BLaER1 treated with 17β-estradiol and CSF1 and Interleukin-3, amounts not matched to agents 10 nM and 100 nM (cell line): Measurements from ENCODE around the gene LY6G6C.

ENCODE experiments used
- H3K27ac ChIP-seq, 11 experiments: shearing (Covaris generic); formaldehyde crosslinking; 2 replicates each; pipeline ENCODE4 v1.8.1; 2022
- H3K27me3 ChIP-seq, 11 experiments: shearing (Covaris generic); formaldehyde crosslinking; 2 replicates each; pipeline ENCODE4 v1.8.1; 2022
- H3K36me3 ChIP-seq, 11 experiments: shearing (Covaris generic); formaldehyde crosslinking; 2 replicates each; pipeline ENCODE4 v1.8.1; 2022
- H3K4me1 ChIP-seq, 10 experiments: shearing (Covaris generic); formaldehyde crosslinking; 2 replicates each; pipeline ENCODE4 v1.8.1; 2022
- H3K4me2 ChIP-seq, 11 experiments: shearing (Covaris generic); formaldehyde crosslinking; 2 replicates each; pipeline ENCODE4 v1.8.1; 2022
- H3K4me3 ChIP-seq, 10 experiments: shearing (Covaris generic); formaldehyde crosslinking; 2 replicates each; pipeline ENCODE4 v1.8.1; 2022
- H3K9ac ChIP-seq, 11 experiments: shearing (Covaris generic); formaldehyde crosslinking; 2 replicates each; pipeline ENCODE4 v1.8.1; 2022
- H3K9me3 ChIP-seq, 11 experiments: shearing (Covaris generic); formaldehyde crosslinking; replicated peaks in 1 of 11; 2 replicates each; pipeline ENCODE4 v1.8.1; 2022
- H4K20me1 ChIP-seq, 11 experiments: shearing (Covaris generic); formaldehyde crosslinking; 2 replicates each; pipeline ENCODE4 v1.8.1; 2022
- Cebpa-rat ChIP-seq, 11 experiments: shearing (Covaris generic); IDR thresholded peaks; 2 replicates each; pipeline ENCODE4 v1.8.1; 2022

LY6G6C gene

DNA sequence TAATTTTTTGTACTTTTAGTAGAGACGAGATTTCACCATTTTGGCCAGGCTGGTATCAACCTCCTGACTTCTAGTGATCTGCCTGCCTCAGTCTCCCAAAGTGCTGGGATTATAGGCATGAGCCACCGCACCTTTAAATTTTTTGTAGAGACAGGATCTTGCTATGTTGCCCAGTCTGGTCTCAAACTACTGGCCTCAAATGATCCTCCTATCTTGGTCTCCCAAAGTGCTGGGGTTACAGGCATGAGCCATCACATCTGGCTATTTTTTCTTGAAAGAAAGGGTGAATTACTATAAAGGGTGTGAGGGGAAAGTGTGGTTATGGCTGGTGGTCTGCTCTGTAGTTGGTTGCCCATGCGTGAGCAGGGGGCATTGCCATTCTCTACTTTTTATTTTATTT lies 13.3 kb downstream of the LY6G6C start:
- no peak for TF ChIP-seq Cebpa-rat (IDR thresholded peaks at IDR 0.05)
- no peak overlapping the region for H3K4me3 ChIP-seq
- no peak overlapping the region for H3K9ac ChIP-seq
- H3K36me3 ChIP-seq, result no peaks in the 10 kb centered on the region
- peak overlapping the region in 7 of 11 experiments; percentile 19 to 54 (median 38); a peak in 10 of 22 replicates for H3K4me2 ChIP-seq
- H3K27me3 ChIP-seq, result no peaks in the 10 kb centered on the region
- no peak overlapping the region for H3K27ac ChIP-seq
- H3K9me3 ChIP-seq, result no peaks in the 10 kb centered on the region
- H4K20me1 ChIP-seq, result no peaks in the 10 kb centered on the region
- peaks cover 46 to 76% (median 65%) of the 10 kb centered on the region in 10 experiments for H3K4me1 ChIP-seq

DNA sequence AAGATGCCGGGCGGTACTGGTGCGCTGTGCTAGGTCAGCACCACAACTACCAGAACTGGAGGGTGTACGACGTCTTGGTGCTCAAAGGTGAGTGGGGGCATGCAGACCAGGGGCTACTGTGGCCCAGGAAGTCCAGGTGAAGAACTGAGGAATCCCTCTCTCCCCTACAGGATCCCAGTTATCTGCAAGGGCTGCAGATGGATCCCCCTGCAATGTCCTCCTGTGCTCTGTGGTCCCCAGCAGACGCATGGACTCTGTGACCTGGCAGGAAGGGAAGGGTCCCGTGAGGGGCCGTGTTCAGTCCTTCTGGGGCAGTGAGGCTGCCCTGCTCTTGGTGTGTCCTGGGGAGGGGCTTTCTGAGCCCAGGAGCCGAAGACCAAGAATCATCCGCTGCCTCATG lies 13.8 kb downstream of the LY6G6C start:
- H3K9me3 ChIP-seq, result no peaks in the 10 kb centered on the region
- H3K27me3 ChIP-seq, result no peaks in the 10 kb centered on the region
- H4K20me1 ChIP-seq, result no peaks in the 10 kb centered on the region
- no peak overlapping the region for H3K9ac ChIP-seq
- peaks cover 44 to 71% (median 61%) of the 10 kb centered on the region in 10 experiments for H3K4me1 ChIP-seq
- no peaks in the 10 kb centered on the region for H3K36me3 ChIP-seq
- peak overlapping the region; percentile 8 to 54 (median 35); a peak in 18 of 22 replicates for H3K4me2 ChIP-seq
- no peak overlapping the region for H3K4me3 ChIP-seq
- TF ChIP-seq Cebpa-rat (IDR thresholded peaks at IDR 0.05), result no peak
- H3K27ac ChIP-seq, result no peak overlapping the region

DNA sequence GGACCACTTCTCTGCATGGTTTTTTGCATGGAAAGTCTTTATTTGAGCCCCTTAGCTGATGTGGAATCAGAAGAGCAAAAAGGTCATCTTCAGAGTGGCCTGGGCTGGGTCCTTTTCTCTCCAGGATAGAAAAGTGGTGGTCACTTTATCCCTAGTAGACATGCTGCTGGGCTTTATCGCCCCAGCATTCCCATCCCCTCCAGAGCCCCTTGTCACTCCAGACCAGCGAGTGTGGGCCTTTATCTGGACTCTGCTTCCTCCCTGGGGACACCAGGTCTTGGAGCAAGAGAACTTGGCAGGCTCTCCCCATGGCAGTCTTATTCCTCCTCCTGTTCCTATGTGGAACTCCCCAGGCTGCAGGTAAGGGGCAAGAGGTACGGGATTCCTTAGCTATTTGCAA lies 14.9 kb downstream of the LY6G6C start, which contains the start of gene LY6G6F:
Gene LY6G6F (plus strand): TSS at position 268 of the 400 bp plus-strand sequence. CDS start 41 bp downstream, at position 309.
- Histone ChIP-seq H3K36me3 (peaks cover 0 to 3% (median 0%) of the 10 kb centered on the region in 11 experiments; a peak in 4 of 22 replicates), H3K4me1 (peaks cover 38 to 66% (median 55%) of the 10 kb centered on the region in 10 experiments), H3K4me2 (peak within 1 kb of the TSS; percentile 19 to 54 (median 35); a peak in 19 of 22 replicates), H3K9me3 (no peaks in the 10 kb centered on the region), H3K27me3 (no peaks in the 10 kb centered on the region), H3K9ac (no peak within 1 kb of the TSS), H4K20me1 (peaks cover 0 to 7% (median 5%) of the 10 kb centered on the region in 11 experiments; a peak in 13 of 22 replicates), H3K4me3 (no peak within 1 kb of the TSS), H3K27ac (0 out of 22 replicates have a peak within 1 kb of the TSS, but pooled peaks of 2 of the 11 experiments have one; percentile 5 to 9)
- no peak for TF ChIP-seq Cebpa-rat (IDR thresholded peaks at IDR 0.05)

DNA sequence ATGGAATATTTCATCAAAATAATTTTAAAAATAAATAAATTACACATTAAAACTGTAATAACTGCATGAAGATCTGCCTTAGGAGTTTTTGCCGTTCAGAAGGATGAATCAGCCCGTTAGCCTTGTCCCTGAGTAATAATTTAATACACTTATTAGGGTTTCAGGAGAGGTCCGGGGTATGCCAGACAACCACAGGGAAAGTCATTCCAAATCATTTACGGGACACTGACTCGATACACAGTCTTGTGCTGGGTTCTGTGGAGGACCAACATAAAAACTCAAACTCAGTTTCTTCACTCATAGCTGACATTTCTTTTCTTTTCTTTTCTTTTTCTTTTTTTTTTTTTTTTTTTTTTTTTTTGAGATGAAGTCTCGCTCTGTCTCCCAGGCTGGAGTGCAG lies 15.6 kb downstream of the LY6G6C start:
- Histone ChIP-seq H3K27ac (no peak overlapping the region), H3K4me3 (no peak overlapping the region), H3K9ac (no peak overlapping the region), H3K27me3 (no peaks in the 10 kb centered on the region), H3K4me1 (peaks cover 38 to 66% (median 55%) of the 10 kb centered on the region in 10 experiments), H3K9me3 (no peaks in the 10 kb centered on the region), H3K4me2 (peak overlapping the region in 1 of 11 experiments; percentile 12; a peak in 1 of 22 replicates), H3K36me3 (peaks cover under 1 to 9% (median 3%) of the 10 kb centered on the region in 11 experiments; a peak in 15 of 22 replicates), H4K20me1 (peaks cover 0 to 13% (median 12%) of the 10 kb centered on the region in 11 experiments; a peak in 13 of 22 replicates)
- no peak for TF ChIP-seq Cebpa-rat (IDR thresholded peaks at IDR 0.05)

DNA sequence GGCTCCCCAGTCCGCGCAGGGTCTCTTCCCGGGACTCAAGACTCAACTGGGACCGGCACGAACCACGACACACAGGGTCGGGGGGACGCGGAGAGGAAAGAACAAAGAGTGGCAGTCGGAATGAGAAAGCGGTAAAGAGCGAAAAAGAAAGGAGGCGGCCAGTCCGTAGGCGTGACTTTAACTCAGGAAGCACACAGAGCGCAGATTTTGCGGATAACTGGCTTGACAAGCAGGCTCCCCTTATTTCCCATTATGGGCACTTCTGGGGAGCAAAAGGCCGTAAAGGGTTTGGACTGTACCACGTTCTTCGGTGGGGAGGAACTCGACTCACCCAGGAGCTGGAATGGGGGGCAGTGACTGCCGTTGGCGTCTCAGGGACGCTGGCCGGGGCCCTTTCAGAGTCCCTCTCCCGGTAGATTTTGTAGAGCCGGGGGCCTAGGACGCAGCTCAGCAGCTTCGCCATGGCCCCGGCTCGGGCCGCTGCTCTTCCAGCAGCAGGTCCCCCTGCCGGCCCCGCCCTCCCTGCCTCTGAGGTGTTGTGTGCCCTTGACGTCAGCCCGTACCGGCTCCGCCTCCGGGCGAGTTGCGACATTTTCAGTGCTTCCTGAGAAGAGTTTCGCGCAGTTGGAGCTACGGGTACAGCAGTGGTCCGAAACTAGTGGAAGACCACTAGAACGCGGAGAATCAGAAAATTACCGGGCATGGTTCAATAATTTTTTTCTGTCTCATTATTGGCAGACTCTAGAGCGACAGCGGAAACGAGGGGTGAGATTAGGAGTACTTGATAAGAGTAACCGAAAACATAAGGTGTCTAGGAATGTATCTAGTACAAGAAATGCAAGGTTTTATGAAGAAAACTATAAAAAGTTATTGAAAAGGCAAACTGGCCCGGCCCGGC lies 18.5 kb downstream of the LY6G6C start, which contains the start of gene ABHD16A:
Gene ABHD16A (minus strand): TSS at position 506 of the 898 bp plus-strand sequence. CDS start 43 bp downstream, at position 463.
- H4K20me1 ChIP-seq, result peaks cover under 1 to 32% (median 19%) of the 10 kb centered on the region in 11 experiments; a peak in 14 of 22 replicates
- H3K36me3 ChIP-seq, result peaks cover 26 to 37% (median 30%) of the 10 kb centered on the region in 11 experiments
- peak within 1 kb of the TSS; percentile 67 to 95 (median 82) for H3K4me3 ChIP-seq
- peak within 1 kb of the TSS; percentile 88 to 96 (median 94) for H3K27ac ChIP-seq
- peaks cover 39 to 59% (median 45%) of the 10 kb centered on the region in 10 experiments for H3K4me1 ChIP-seq
- H3K4me2 ChIP-seq, result peak within 1 kb of the TSS; percentile 76 to 99 (median 97)
- H3K9me3 ChIP-seq, result no peaks in the 10 kb centered on the region
- no peaks in the 10 kb centered on the region for H3K27me3 ChIP-seq
- peak within 1 kb of the TSS; percentile 90 to 98 (median 95) for H3K9ac ChIP-seq
- peak; percentile 88 to 99 (median 96) for TF ChIP-seq Cebpa-rat (IDR thresholded peaks at IDR 0.05)

DNA sequence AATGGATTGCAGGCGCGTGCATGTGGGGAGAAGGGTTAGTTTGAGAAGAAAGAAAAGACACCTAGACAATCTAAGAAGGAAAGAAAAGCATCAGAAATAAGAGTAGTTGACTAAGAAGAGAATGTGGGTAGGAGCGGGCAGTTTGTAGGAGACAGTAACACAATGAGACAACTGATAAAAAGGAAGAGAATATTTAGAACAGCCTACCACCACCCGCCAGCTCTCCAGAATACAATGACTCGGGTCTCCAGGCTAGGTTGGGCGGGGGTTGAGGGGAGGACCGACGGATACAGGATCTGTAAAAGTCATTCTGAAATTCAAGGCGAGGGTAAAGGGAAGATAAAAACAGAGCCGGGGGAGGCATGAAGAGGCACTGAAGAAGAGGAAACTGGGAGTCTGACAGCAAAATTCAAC lies 19.1 kb downstream of the LY6G6C start:
- H3K9ac ChIP-seq, result peak overlapping the region; percentile 90 to 98 (median 95)
- H4K20me1 ChIP-seq, result peaks cover 7 to 38% (median 23%) of the 10 kb centered on the region in 11 experiments; a peak in 14 of 22 replicates
- H3K4me3 ChIP-seq, result peak overlapping the region; percentile 67 to 95 (median 82)
- H3K4me1 ChIP-seq, result peaks cover 36 to 59% (median 39%) of the 10 kb centered on the region in 10 experiments
- H3K27ac ChIP-seq, result peak overlapping the region; percentile 88 to 96 (median 94)
- no peak for TF ChIP-seq Cebpa-rat (IDR thresholded peaks at IDR 0.05)
- H3K9me3 ChIP-seq, result no peaks in the 10 kb centered on the region
- peaks cover 31 to 44% (median 37%) of the 10 kb centered on the region in 11 experiments for H3K36me3 ChIP-seq
- H3K27me3 ChIP-seq, result no peaks in the 10 kb centered on the region
- peak overlapping the region; percentile 76 to 99 (median 97) for H3K4me2 ChIP-seq

DNA sequence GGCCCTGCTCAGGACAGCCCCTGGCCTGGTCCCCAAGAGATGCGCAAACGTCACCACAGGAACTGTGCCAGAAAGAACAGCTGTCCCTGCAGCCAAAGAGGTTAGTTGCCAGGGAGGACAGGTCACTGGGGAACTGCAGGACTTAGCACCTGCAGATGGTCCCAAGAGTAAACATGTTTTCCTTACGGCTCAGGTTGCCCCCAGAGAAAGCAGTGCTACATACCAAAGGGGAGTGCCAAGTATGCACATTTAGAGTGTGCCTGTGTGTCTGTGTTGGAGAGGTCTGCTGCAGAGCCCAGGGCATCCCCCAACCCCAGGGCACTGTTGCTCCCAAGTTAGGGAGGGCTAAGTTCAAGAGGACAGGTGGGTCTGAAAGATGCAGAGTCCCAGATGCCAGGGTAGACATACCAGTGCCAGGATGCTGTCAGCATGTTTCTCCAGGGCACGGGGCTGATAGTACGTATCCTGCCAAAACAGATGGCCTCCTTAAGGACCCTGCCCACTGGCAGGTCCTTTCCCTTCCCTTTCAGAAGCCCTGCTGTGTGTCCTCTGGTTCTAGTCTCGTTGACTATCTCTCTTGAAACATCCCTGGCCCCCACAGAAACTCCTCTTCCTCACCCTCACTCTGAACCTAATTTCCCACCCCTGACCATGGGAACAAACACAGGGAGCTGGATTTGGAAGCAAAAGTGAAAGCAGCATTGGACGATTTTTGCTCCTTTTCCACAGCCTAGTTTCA lies 19.7 kb downstream of the LY6G6C start:
- H3K27me3 ChIP-seq, result no peaks in the 10 kb centered on the region
- peak overlapping the region; percentile 88 to 96 (median 94); a peak in 21 of 22 replicates for H3K27ac ChIP-seq
- TF ChIP-seq Cebpa-rat (IDR thresholded peaks at IDR 0.05), result no peak
- H3K9me3 ChIP-seq, result no peaks in the 10 kb centered on the region
- peak overlapping the region; percentile 76 to 99 (median 97) for H3K4me2 ChIP-seq
- H3K36me3 ChIP-seq, result peaks cover 37 to 50% (median 43%) of the 10 kb centered on the region in 11 experiments
- H3K4me3 ChIP-seq, result peak overlapping the region; percentile 67 to 95 (median 82)
- H4K20me1 ChIP-seq, result peaks cover 9 to 44% (median 29%) of the 10 kb centered on the region in 11 experiments; a peak in 16 of 22 replicates
- H3K9ac ChIP-seq, result peak overlapping the region; percentile 90 to 98 (median 95)
- H3K4me1 ChIP-seq, result peaks cover 30 to 56% (median 34%) of the 10 kb centered on the region in 10 experiments

DNA sequence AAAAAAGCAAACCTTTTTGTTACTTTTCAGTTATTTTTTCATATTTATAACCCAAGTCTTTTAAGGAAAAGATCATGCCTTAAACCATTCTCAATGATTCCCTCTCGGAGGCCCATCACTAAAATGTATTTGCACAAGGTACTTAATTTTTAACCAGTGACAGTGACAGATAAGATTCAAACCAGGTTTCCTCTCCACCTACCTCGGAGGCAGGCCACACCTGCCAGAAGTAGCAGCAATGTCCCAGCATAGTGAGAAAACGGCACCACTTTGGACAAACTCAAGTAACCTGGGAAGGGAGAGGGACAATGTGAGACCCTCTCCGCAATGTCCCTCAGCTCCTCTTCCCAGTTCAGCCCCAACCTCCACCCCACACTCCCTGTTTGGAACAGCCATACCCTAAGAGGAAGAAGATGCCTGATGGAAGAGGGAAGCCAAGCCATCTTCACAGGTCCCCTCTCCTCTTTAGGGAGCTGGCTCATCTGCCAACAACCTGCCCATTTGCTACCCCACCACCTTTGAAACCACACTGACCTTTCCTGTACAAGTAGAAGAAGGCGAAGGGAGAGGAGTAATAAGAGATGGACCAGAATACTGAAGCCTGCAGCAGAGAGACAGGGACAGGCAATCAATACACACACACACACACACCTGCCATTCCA lies 20.7 kb downstream of the LY6G6C start:
- Histone ChIP-seq H3K27ac (peak overlapping the region in 1 of 11 experiments; percentile 96; a peak in 1 of 22 replicates), H3K36me3 (peaks cover 46 to 59% (median 52%) of the 10 kb centered on the region in 11 experiments), H3K4me1 (peaks cover 24 to 55% (median 27%) of the 10 kb centered on the region in 10 experiments), H3K4me3 (peak overlapping the region in 6 of 10 experiments; percentile 76 to 95 (median 84); a peak in 9 of 20 replicates), H3K27me3 (no peaks in the 10 kb centered on the region), H3K4me2 (peak overlapping the region; percentile 76 to 99 (median 97)), H4K20me1 (peaks cover 9 to 47% (median 35%) of the 10 kb centered on the region in 11 experiments; a peak in 16 of 22 replicates), H3K9ac (peak overlapping the region in 10 of 11 experiments; percentile 19 to 98 (median 96); a peak in 13 of 22 replicates), H3K9me3 (no peaks in the 10 kb centered on the region)
- TF ChIP-seq Cebpa-rat (IDR thresholded peaks at IDR 0.05), result no peak
